HepG2 (cell line): ENCODE measurements around the gene APOD.
"Not testable (repeated sequence)": the region's sequence is repeated elsewhere in the genome, so short reads cannot be mapped to it uniquely, and the experiment has no call there.

Experiments
- AHR ChIP-seq: IDR thresholded peaks from 2 replicates; pipeline ENCODE4 v1.6.1; 2018; ENCODE audit warnings: missing genetic modification reagents, missing compliant biosample characterization
- BCLAF1 ChIP-seq: fragments of 450-650 bp; IDR thresholded peaks from 2 replicates; pipeline ENCODE4 v1.6.1; 2017; ENCODE audit warnings: mild to moderate bottlenecking
- CTCF ChIP-seq: sonication (generic); formaldehyde crosslinking; IDR thresholded peaks from 2 replicates; pipeline ENCODE4 v1.5.0; 2020; ENCODE audit warnings: mild to moderate bottlenecking, missing genetic modification reagents, moderate library complexity
- KLF9 ChIP-seq: IDR thresholded peaks from 2 replicates; pipeline ENCODE4 v1.6.1; 2016; ENCODE audit warnings: low read depth
- MYC ChIP-seq: sonication (generic); formaldehyde crosslinking; IDR thresholded peaks from 2 replicates; pipeline ENCODE4 v1.9.0; 2021; ENCODE audit warnings: missing genetic modification reagents, borderline replicate concordance
- POLR2A ChIP-seq, 2 experiments: IDR thresholded peaks; 2 replicates each; pipeline ENCODE4 v1.6.1; 2011; ENCODE audit warnings: low read depth in 2 of 2, low read length in 2 of 2, mild to moderate bottlenecking in 1 of 2, moderate library complexity in 1 of 2; ENCODE audit not compliant: insufficient read depth in 1 of 2
- POLR2AphosphoS5 ChIP-seq: IDR thresholded peaks from 2 replicates; pipeline ENCODE4 v1.6.1; 2012; ENCODE audit warnings: low read depth, low read length
- SNAPC2 ChIP-seq: sonication (generic); formaldehyde crosslinking; IDR thresholded peaks from 2 replicates; pipeline ENCODE4 v1.8.1; 2022; ENCODE audit warnings: mild to moderate bottlenecking, missing genetic modification reagents
- TFAP4 ChIP-seq: sonication (generic); IDR thresholded peaks from 2 replicates; pipeline ENCODE4 v1.6.1; 2016; ENCODE audit warnings: low read depth, borderline replicate concordance
- ZNF256 ChIP-seq: sonication (generic); formaldehyde crosslinking; conservative IDR thresholded peaks from 2 replicates; pipeline ENCODE4 v1.4.0; 2020; ENCODE audit warnings: missing genetic modification reagents
- ZNF282 ChIP-seq: fragments of 450-650 bp; IDR thresholded peaks from 2 replicates; pipeline ENCODE4 v1.6.1; 2018; ENCODE audit not compliant: partially characterized antibody
- ZNF30 ChIP-seq: sonication (generic); formaldehyde crosslinking; IDR thresholded peaks from 2 replicates; pipeline ENCODE4 v1.5.0; 2020; ENCODE audit warnings: mild to moderate bottlenecking, missing genetic modification reagents
- ZNF318 ChIP-seq: sonication (generic); formaldehyde crosslinking; IDR thresholded peaks from 2 replicates; pipeline ENCODE4 v1.4.0; 2020; ENCODE audit warnings: mild to moderate bottlenecking, missing genetic modification reagents

- TF ChIP-seq CTCF (CRISPR knock-in tag); TFAP4; ZNF318; KLF9 (CRISPR knock-in tag); ZNF256 (CRISPR knock-in tag); POLR2A (IDR thresholded peaks at IDR 0.05; ENCODE audit: insufficient read depth in 1 of 2, low read depth in 2 of 2, low read length in 2 of 2); SNAPC2 (CRISPR knock-in tag); AHR (CRISPR knock-in tag); POLR2AphosphoS5; ZNF30 (CRISPR knock-in tag); BCLAF1; ZNF282; MYC: not testable (repeated sequence)
Measured at GRCh38 chr3:195632046-195632445, 48.3 kb upstream of the APOD start.
